GM21717 (cell line): ENCODE results near the gene CBY2.
"Not testable (repeated sequence)": the region's sequence is repeated elsewhere in the genome, so short reads cannot be mapped to it uniquely, and the experiment has no call there.

Experiments
- ATAC-seq: cut with Tn5 transposase; IDR thresholded peaks from one replicate; pipeline ENCODE4 v1.9.1; 2021; ENCODE audit warnings: mild to moderate bottlenecking, moderate library complexity; ENCODE audit not compliant: unreplicated experiment

Gene CBY2

DNA sequence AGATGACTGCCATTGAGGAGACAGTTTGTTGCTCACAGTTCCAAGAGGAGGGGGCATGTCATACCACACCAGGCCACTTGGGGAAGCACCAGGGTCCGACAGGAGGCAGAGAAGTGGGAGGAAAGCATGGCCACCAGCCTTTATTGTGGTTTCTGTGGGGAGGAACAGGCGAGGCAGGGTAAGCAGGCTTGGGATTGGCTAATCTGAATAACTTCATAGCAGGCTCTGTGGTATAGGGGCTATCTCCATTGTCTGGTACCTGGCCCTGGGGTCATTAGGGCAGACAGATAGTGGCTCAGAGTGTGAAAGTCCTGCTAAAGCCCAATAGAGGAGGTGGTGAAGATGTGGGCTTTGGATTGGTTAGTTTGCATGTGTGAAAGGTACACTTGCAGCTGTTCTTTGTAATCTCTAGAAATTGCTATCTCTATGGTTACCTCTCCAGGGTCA, 35.5 kb downstream of the CBY2 start:
- no peak for ATAC-seq

DNA sequence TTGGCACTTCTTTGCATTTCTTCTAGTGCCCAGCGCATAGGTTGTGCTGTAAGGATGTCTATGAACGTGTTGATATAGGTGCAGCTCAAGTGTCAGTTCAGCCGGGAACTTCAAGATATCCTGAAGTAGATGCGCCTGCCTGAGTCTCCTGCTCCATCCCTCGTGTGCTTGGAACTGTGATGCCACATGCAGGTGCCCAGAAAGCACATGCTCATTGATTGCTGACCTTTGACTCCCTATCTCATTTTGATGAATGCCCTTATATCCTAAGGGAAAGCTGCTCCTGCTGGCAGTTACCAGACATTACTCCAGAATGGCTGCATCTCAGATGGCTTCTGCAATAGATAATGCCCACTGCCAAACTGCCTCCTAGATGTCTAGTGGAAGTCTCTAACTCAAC, 40.9 kb downstream of the CBY2 start:
- no peak for ATAC-seq

DNA sequence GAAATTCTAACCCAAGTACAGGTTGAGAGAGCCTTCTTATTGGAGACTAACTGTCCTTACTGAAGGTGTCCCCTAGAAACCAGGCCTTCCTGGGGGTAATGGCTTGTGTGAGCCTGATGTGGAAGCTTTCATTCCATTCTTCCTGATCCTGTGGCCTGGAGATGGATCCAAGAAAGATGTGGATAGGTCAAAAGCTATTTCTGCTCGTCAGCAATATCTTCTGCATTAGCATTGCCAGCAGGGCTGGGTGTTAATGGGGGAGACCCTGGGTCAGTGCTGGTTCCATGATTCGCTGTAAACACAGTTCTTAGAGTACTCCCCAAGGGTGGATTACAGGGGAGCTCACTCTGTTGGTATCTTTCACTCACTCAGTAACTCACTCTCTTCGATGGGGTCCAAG, 42.9 kb downstream of the CBY2 start:
- no peak for ATAC-seq

DNA sequence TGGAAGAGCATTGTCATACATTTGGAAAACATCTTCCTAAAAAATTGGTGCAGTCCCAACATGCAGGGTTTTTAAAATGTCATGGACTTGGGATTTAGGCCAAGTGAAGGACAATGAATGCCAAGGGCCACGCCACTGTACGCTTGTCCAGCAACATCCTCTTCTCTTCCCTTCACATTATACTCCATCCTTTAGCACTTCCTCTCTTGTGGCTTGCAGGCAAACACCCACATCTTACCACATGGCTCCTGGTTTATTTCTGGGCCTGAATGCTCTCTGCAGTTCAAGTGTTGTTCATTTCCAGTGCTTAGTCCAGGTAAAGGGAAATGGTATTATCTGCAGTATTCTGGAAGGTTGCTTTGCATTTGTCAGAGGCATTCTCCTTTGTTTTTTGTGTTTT, 45.0 kb downstream of the CBY2 start:
- no peak for ATAC-seq

DNA sequence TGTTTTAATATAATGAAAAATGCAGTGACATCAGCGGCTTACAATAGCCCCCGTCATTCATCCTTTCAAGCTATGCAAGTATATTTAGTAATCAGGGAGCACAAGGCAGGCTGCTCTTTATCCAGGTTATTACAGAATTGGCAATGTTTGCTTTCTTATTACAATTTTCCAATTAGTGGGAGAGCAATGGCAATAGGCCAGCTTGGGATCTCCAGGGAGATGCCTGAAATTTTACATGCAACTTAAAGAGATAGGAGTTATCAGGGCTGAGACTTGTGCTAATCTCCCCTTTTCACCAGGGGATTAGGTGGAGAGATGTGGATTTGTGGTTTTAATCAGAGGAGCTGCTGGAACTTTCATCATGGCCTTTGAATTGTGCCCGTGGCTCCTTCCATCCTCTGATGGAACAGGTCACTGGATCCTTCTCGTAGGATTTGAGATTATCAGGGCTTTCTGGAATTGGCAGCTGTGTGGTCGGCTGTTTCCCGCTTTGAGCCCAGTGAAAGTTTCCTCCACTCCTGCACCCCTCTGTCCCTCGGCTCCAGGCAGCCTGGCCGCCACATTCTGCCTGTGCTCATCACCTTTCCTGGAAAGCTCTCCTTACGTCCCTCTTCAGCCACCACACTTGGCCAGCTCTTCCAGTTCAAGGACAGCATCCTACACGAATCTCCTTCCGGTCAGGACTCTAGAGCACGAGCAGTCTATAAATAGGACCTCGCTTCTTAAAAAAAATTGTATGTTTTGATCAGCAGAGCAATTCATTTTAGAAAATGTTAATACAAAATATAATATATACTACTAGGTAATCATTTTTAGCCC, 47.0 kb downstream of the CBY2 start:
- no peak for ATAC-seq

DNA sequence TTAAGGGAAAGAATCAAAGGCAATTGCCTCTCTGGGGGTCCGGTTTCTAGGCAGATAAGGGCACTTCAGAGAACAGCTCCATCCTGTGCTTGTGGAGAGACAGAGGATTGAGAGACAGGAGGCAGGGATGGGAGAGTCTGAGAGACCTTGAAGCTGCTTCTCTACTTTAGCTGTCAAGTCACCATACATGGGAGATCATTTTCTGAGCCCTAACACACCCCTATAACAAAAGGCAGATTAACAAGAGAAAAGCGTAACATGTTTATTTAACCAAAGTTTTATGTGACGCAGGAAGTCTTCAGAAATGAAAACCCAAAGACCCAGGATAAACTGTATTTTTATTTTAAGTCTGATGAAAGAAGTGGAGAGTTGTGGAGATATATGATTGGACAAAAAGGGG, 48.4 kb downstream of the CBY2 start:
- ATAC-seq = no peak

DNA sequence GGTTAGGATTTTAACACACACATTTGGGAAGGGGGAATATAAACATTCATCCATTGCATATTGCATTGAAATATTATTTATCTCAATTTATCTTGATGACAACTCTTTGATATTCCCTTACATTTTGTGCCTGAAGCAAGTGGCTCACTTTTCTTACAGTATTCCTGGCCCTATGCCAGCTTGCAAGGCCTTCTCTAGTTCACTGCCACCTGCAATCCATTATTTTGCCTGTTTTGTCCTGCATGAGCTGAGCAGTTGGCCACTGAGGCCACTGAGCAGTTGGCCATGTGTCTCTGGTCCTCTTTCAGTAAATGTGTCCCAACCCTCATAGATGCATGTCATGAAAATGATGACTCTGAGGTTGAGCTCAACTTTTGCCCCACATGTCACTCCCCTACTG, 49.8 kb downstream of the CBY2 start:
- ATAC-seq = no peak

DNA sequence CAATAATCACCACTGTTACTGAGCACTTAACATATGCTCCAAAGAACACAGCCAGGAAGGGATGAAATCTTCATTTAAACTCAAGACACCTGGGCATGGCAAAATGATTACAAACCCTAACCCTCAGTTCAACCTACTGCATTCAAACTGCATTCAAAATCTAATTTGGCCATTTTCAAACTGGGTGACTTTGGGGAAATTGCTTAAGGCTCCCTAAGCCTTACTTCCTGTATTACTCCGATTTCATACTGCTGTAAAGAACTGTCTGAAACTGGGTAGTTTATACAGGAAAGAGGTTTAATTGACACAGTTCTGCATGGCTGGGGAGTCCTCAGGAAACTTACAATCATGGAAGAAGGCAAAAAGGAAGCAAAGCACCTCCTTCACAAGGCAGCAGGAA, 50.4 kb downstream of the CBY2 start:
- ATAC-seq = no peak

DNA sequence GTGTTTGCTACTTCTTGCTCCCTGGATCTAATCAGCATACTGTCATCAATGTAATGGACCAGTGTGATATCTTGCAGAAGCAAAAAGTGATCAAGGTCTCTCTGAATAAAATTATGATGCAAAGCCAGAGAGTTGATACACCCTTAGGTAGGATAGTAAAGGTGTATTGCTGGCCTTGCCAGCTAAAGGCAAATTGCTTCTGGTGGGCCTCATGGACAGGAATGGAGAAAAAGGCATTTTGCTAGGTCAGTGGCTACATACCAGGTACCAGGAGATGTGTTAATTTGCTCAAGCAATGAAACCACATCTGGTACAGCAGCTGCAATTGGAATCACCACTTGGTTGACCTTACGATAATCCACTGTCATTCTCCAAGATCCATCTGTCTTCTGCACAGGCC, 54.4 kb downstream of the CBY2 start:
- ATAC-seq = not testable (repeated sequence)

DNA sequence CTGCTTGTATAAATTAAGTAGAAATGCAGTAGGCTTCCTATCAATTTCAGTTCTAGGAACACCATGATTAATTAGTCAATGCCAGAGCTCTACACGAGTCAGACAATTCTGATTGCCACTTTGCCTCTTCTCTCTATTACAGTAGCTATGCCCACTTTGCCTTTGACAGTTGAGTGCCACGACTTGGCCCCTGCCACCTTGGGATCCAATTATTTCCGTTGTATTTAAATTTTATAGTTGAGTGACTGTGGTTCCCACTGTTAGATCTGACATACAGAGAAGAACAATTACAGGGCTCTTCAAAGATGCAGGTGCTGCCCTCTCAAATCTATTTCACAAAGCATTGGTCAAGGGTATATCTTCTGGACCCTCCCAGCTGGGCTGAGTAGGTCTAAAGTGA, 55.5 kb downstream of the CBY2 start:
- not testable (repeated sequence) for ATAC-seq

DNA sequence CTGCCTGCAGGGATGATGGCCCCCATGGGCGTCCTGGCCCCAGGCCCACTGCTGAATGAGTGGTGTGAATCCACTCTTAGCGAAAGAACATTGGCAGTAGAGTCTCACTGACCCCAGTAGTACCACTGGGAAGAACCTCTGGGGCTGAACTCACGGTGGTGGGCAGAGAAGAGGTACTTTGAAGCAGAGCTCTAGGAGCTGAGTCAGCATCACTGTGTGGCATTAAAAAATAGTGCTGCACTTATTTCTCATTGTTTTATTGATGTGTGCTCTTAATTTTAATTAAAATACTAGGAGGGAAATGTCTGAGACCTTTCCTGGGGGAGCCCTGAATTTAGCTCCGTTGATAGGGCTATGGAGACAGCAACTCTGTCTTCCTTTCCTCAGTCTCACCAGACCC, 61.3 kb downstream of the CBY2 start:
- no peak for ATAC-seq
